Stimulated activated CD4-positive, alpha-beta T cell treated with anti-CD3 and anti-CD28 coated beads, Interleukin-2, amount 100 ng/mL, for 48 hours (primary cell): ENCODE results near the gene ZNF583.

Source experiments
- DNase-seq, 2 donors: peaks; one replicate each; pipeline ENCODE4 v3.0.0-alpha.2; 2020

ZNF583 gene

GRCh38 chr19:56403764-56404704 lies at the start of gene ZNF583:
ZNF583 (plus strand) TSS chr19:56404332; CDS start chr19:56407115, 2,783 bp downstream.
- peak; percentile 83 to 85 for DNase-seq

- DNase-seq = no peak
Measured at GRCh38 chr19:56355517-56355916, 48.6 kb upstream of the ZNF583 start.

- no peak for DNase-seq
Measured at GRCh38 chr19:56356944-56357343, 47.2 kb upstream of the ZNF583 start.

GRCh38 chr19:56360841-56361240 lies 43.3 kb upstream of the ZNF583 start:
- no peak for DNase-seq

- DNase-seq = peak; percentile 57 to 66
Measured at GRCh38 chr19:56367829-56368711, 36.1 kb upstream of the ZNF583 start.

- DNase-seq = no peak
Measured at GRCh38 chr19:56369886-56370676, 34.1 kb upstream of the ZNF583 start.

- no peak for DNase-seq
Measured at GRCh38 chr19:56372281-56372680, 31.9 kb upstream of the ZNF583 start.

GRCh38 chr19:56377105-56377924 lies 26.8 kb upstream of the ZNF583 start:
- DNase-seq = no peak

GRCh38 chr19:56383826-56384605 lies 20.1 kb upstream of the ZNF583 start:
- no peak for DNase-seq

- peak; percentile 77 to 83 for DNase-seq
Measured at GRCh38 chr19:56393119-56394012, 10.8 kb upstream of the ZNF583 start, which contains the start of gene ZNF582. ZNF582 (minus strand) TSS chr19:56393534; CDS start chr19:56391752, 1,782 bp downstream.

- no peak for DNase-seq
Measured at GRCh38 chr19:56398809-56399208, 5.3 kb upstream of the ZNF583 start.

GRCh38 chr19:56400485-56400884 lies 3.6 kb upstream of the ZNF583 start:
- DNase-seq = no peak

- DNase-seq = peak in 1 of 2 donors; percentile 1
Measured at GRCh38 chr19:56403261-56403660, 871 bp upstream of the ZNF583 start.

GRCh38 chr19:56404705-56405056 lies 549 bp downstream of the ZNF583 start:
- no peak for DNase-seq

GRCh38 chr19:56405062-56405461 lies 930 bp downstream of the ZNF583 start:
- DNase-seq = peak in 1 of 2 donors; percentile 1

- no peak for DNase-seq
Measured at GRCh38 chr19:56423276-56423984, 19.3 kb downstream of the ZNF583 start.

GRCh38 chr19:56423985-56424353 lies 19.8 kb downstream of the ZNF583 start:
- no peak for DNase-seq

- no peak for DNase-seq
Measured at GRCh38 chr19:56441206-56441792, 37.2 kb downstream of the ZNF583 start.

GRCh38 chr19:56474308-56474707 lies 70.2 kb downstream of the ZNF583 start:
- no peak for DNase-seq
